Nephron (organoid): ENCODE data around the gene PCK2.

Source experiments
- H3K27ac Mint-ChIP-seq, 3 experiments: 2 replicates each; pipeline ENCODE4 v1.8.0; 2020; ENCODE audit warnings: mixed read lengths in 3 of 3, mild to moderate bottlenecking in 2 of 3, moderate library complexity in 1 of 3
- H3K27me3 Mint-ChIP-seq: 2 replicates; pipeline ENCODE4 v1.8.0; 2021; ENCODE audit warnings: low read depth, mild to moderate bottlenecking, moderate library complexity, mixed read lengths
- H3K36me3 Mint-ChIP-seq: 2 replicates; pipeline ENCODE4 v1.8.0; 2020; ENCODE audit warnings: low read depth, mixed read lengths
- H3K4me1 Mint-ChIP-seq: 2 replicates; pipeline ENCODE4 v1.8.0; 2020; ENCODE audit warnings: mixed read lengths
- H3K4me3 Mint-ChIP-seq, 3 experiments: 2 replicates each; pipeline ENCODE4 v1.8.0; 2020; ENCODE audit warnings: mild to moderate bottlenecking in 3 of 3, mixed read lengths in 3 of 3, moderate library complexity in 2 of 3
- H3K9me3 Mint-ChIP-seq: 2 replicates; pipeline ENCODE4 v1.8.0; 2020; ENCODE audit warnings: mixed read lengths
- CTCF ChIP-seq, 3 experiments: fragments of 200-600 bp; sonication (generic); IDR thresholded peaks; one replicate each; pipeline ENCODE4 v1.5.0; 2021; ENCODE audit warnings: antibody characterized with exemption in 3 of 3; ENCODE audit not compliant: unreplicated experiment in 3 of 3

Gene PCK2

GRCh38 chr14:24093207-24093900 lies 757 bp upstream of the PCK2 start:
- H3K27ac Mint-ChIP-seq: peak overlapping the region; percentile 65 to 87 (median 66)
- peak overlapping the region; percentile 94 to 97 (median 95) for H3K4me3 Mint-ChIP-seq
- H3K9me3 Mint-ChIP-seq: no peaks in the 10 kb centered on the region
- no peak for TF ChIP-seq CTCF (IDR thresholded peaks at IDR 0.05; ENCODE audit: unreplicated experiment in 3 of 3)
- H3K4me1 Mint-ChIP-seq: peaks cover 28% of the 10 kb centered on the region
- no peaks in the 10 kb centered on the region for H3K36me3 Mint-ChIP-seq
- peaks cover 7% of the 10 kb centered on the region for H3K27me3 Mint-ChIP-seq

GRCh38 chr14:24094841-24095270 lies 745 bp downstream of the PCK2 start:
- TF ChIP-seq CTCF (IDR thresholded peaks at IDR 0.05; ENCODE audit: unreplicated experiment in 3 of 3): no peak
- Mint-ChIP-seq H3K4me3 (peak overlapping the region; percentile 94 to 97 (median 95)), H3K27ac (peak overlapping the region; percentile 89 to 96 (median 90)), H3K9me3 (no peaks in the 10 kb centered on the region), H3K36me3 (no peaks in the 10 kb centered on the region), H3K4me1 (peaks cover 28% of the 10 kb centered on the region), H3K27me3 (peaks cover 7% of the 10 kb centered on the region)

GRCh38 chr14:24095271-24096068 lies 1.4 kb downstream of the PCK2 start:
- Mint-ChIP-seq H3K4me3 (peak overlapping the region; percentile 94 to 97 (median 95)), H3K9me3 (no peaks in the 10 kb centered on the region), H3K4me1 (peaks cover 27% of the 10 kb centered on the region), H3K36me3 (no peaks in the 10 kb centered on the region), H3K27ac (peak overlapping the region; percentile 89 to 96 (median 90)), H3K27me3 (peaks cover 7% of the 10 kb centered on the region)
- no peak for TF ChIP-seq CTCF (IDR thresholded peaks at IDR 0.05; ENCODE audit: unreplicated experiment in 3 of 3)

- Mint-ChIP-seq H3K27ac (peak overlapping the region in 1 of 3 experiments; percentile 70), H3K36me3 (no peaks in the 10 kb centered on the region)
Observed at GRCh38 chr14:24096545-24097181, 2.6 kb downstream of the PCK2 start.

More at GRCh38 chr14:24096545-24097181, 2.6 kb downstream of the PCK2 start:
- Mint-ChIP-seq H3K4me3 (peak overlapping the region; percentile 58 to 81 (median 71)), H3K9me3 (no peaks in the 10 kb centered on the region), H3K4me1 (peaks cover 23% of the 10 kb centered on the region), H3K27me3 (peaks cover 7% of the 10 kb centered on the region)
- no peak for TF ChIP-seq CTCF (IDR thresholded peaks at IDR 0.05; ENCODE audit: unreplicated experiment in 3 of 3)
